ENCODE data around the gene SMIM32.

DNA sequence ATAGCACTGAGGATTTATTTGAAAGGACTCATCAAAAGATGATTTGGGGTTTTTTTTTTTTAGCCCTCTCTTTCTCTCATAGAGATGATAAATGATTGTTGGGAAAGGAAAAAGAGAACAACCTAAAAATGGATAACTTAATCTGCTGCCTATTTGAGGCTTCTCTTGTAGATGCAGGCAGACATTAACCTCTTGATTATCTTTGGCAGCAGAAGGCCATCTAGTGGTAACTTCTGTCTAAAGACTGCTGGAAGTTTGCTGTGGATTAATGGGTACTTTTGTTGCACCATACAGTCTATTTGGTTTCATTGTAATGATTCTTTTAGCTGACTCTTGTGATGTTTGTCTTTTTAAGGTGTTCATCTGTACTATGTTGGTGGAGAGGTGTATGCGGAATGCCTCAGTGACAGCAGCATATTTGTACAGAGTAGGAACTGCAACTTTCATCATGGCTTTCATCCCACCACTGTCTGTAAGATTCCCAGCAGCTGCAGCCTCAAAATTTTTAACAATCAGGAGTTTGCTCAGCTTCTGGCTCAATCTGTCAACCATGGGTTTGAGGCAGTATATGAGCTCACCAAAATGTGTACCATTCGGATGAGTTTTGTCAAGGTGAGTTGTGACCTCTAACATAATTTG lies 18.8 kb downstream of the SMIM32 start:
- TF ChIP-seq SIN3A (IDR thresholded peaks at IDR 0.05; ENCODE audit: borderline replicate concordance, insufficient read depth, low read depth, low read length), result no peak
- TF ChIP-seq, protein P1, sequence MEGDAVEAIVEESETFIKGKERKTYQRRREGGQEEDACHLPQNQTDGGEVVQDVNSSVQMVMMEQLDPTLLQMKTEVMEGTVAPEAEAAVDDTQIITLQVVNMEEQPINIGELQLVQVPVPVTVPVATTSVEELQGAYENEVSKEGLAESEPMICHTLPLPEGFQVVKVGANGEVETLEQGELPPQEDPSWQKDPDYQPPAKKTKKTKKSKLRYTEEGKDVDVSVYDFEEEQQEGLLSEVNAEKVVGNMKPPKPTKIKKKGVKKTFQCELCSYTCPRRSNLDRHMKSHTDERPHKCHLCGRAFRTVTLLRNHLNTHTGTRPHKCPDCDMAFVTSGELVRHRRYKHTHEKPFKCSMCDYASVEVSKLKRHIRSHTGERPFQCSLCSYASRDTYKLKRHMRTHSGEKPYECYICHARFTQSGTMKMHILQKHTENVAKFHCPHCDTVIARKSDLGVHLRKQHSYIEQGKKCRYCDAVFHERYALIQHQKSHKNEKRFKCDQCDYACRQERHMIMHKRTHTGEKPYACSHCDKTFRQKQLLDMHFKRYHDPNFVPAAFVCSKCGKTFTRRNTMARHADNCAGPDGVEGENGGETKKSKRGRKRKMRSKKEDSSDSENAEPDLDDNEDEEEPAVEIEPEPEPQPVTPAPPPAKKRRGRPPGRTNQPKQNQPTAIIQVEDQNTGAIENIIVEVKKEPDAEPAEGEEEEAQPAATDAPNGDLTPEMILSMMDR (IDR thresholded peaks at IDR 0.05), result peak; percentile 77
- no peak for TF ChIP-seq POLR2AphosphoS5 (IDR thresholded peaks at IDR 0.05; ENCODE audit: low read depth, low read length)
- no peak for TF ChIP-seq TCF7L2 (IDR thresholded peaks at IDR 0.05; ENCODE audit: low read depth, low read length)

Data from Panc1 (cell line).